CD4-positive, CD25-positive, alpha-beta regulatory T cell (primary cell): ENCODE results near the gene LY86. TPM values are rescaled to one million over a fixed set of nuclear protein-coding genes. Genes with fewer than 3 reads are reported as not detected.
"Not testable (repeated sequence)": the region's sequence is repeated elsewhere in the genome, so short reads cannot be mapped to it uniquely, and the experiment has no call there.

Experiments
- ATAC-seq, 2 donors: fragments of 150-1000 bp; cut with Tn5 transposase; one replicate each; pipeline ENCODE4 v1.10.0; 2021; ENCODE audit warnings: low read depth in 2 of 2, moderate number of reproducible peaks in 2 of 2, moderate library complexity in 1 of 2
- DNase-seq, 3 donors: peaks; one replicate each; pipeline versions ENCODE4 v3.0.0 to v3.0.0-alpha.2; 2012 to 2022; ENCODE audit warnings: mixed read lengths in 1 of 3
- H3K27ac ChIP-seq: one replicate; pipeline ENCODE4 v1.7.0; 2013; ENCODE audit warnings: mild to moderate bottlenecking, low read length; ENCODE audit not compliant: insufficient read depth, poor library complexity, severe bottlenecking
- H3K27me3 ChIP-seq: one replicate; pipeline ENCODE4 v1.7.0; 2013; ENCODE audit warnings: low read length; ENCODE audit not compliant: control insufficient read depth, insufficient read depth
- H3K36me3 ChIP-seq: one replicate; pipeline ENCODE4 v1.7.0; 2013; ENCODE audit warnings: mild to moderate bottlenecking, low read length, moderate library complexity; ENCODE audit not compliant: control insufficient read depth, insufficient read depth
- H3K4me1 ChIP-seq: 2 replicates; pipeline ENCODE4 v1.7.0; 2013; ENCODE audit warnings: mild to moderate bottlenecking, low read length; ENCODE audit not compliant: insufficient read depth, control insufficient read depth, poor library complexity, severe bottlenecking
- H3K4me3 ChIP-seq: one replicate; pipeline ENCODE4 v1.7.0; 2013; ENCODE audit warnings: low read depth, mild to moderate bottlenecking, low read length, moderate library complexity
- H3K9me3 ChIP-seq, 2 experiments: 1 replicate in 1 of 2; 2 replicates in 1 of 2; pipeline ENCODE4 v1.7.0; 2013; ENCODE audit warnings: low read length in 2 of 2, mild to moderate bottlenecking in 1 of 2, moderate library complexity in 1 of 2; ENCODE audit not compliant: control insufficient read depth in 2 of 2
- H3K27ac Mint-ChIP-seq, 3 donors: one replicate each; pipeline ENCODE4 v1.8.0; 2020 to 2022; ENCODE audit warnings: mild to moderate bottlenecking in 3 of 3, mixed read lengths in 3 of 3, moderate library complexity in 2 of 3
- H3K27me3 Mint-ChIP-seq: one replicate; pipeline ENCODE4 v1.8.0; 2022; ENCODE audit warnings: mild to moderate bottlenecking, mixed read lengths
- H3K36me3 Mint-ChIP-seq: one replicate; pipeline ENCODE4 v1.8.0; 2020; ENCODE audit warnings: mixed read lengths
- H3K4me1 Mint-ChIP-seq, 4 donors: one replicate each; pipeline ENCODE4 v1.8.0; 2020 to 2022; ENCODE audit warnings: mixed read lengths in 4 of 4, mild to moderate bottlenecking in 1 of 4
- H3K4me3 Mint-ChIP-seq, 4 donors: one replicate each; pipeline ENCODE4 v1.8.0; 2020 to 2022; ENCODE audit warnings: mild to moderate bottlenecking in 4 of 4, mixed read lengths in 4 of 4, moderate library complexity in 3 of 4
- H3K9me3 Mint-ChIP-seq, 7 donors: one replicate each; pipeline ENCODE4 v1.8.0; 2020 to 2022; ENCODE audit warnings: mixed read lengths in 7 of 7, mild to moderate bottlenecking in 3 of 7, moderate library complexity in 2 of 7
- polyA plus RNA-seq, 4 donors: library from polyadenylated mRNA; unstranded; fragments of 300-500 nt; fragmentation: Illumina TruSeq; gene quantifications; one replicate each; pipeline ENCODE4 v1.2.3, GENCODE V29; 2021
- total RNA-seq: library from RNA; stranded (reverse); gene quantifications from one replicate; pipeline ENCODE4 v1.2.3, GENCODE V29; 2022

LY86 gene
- total and polyA plus RNA-seq, 5 donors from 2014 or later: 0.31 to 3.1 (median 1.4) TPM; not detected in 1

GRCh38 chr6:6665555-6666243, 77.2 kb downstream of the LY86 start:
- H3K27me3 Mint-ChIP-seq: peaks cover 12% of the 10 kb centered on the region
- Histone ChIP-seq H3K9me3 (no peaks in the 10 kb centered on the region), H3K4me1 (no peaks in the 10 kb centered on the region), H3K27ac (no peak overlapping the region), H3K27me3 (no peaks in the 10 kb centered on the region), H3K36me3 (no peaks in the 10 kb centered on the region), H3K4me3 (no peak overlapping the region)
- peak overlapping the region in 2 of 3 donors; percentile 65 to 74 for H3K27ac Mint-ChIP-seq
- no peak for ATAC-seq
- H3K9me3 Mint-ChIP-seq: no peaks in the 10 kb centered on the region
- peaks cover 0 to 17% (median 7%) of the 10 kb centered on the region in 4 donors for H3K4me1 Mint-ChIP-seq
- no peaks in the 10 kb centered on the region for H3K36me3 Mint-ChIP-seq
- H3K4me3 Mint-ChIP-seq: peak overlapping the region in 1 of 4 donors; percentile 35
- DNase-seq: no peak

GRCh38 chr6:6670150-6670549, 81.6 kb downstream of the LY86 start:
- not testable (repeated sequence) for H3K27ac ChIP-seq, H3K36me3 ChIP-seq, H3K4me1 ChIP-seq, DNase-seq, H3K4me1 Mint-ChIP-seq, H3K9me3 Mint-ChIP-seq, H3K4me3 Mint-ChIP-seq, H3K9me3 ChIP-seq, H3K36me3 Mint-ChIP-seq, H3K4me3 ChIP-seq, H3K27me3 ChIP-seq, ATAC-seq
- Mint-ChIP-seq H3K27me3 (peaks cover 16% of the 10 kb centered on the region), H3K27ac (peak overlapping the region in 1 of 3 donors; percentile 4)

GRCh38 chr6:6674872-6675271, 86.4 kb downstream of the LY86 start:
- Histone ChIP-seq H3K9me3 (no peaks in the 10 kb centered on the region), H3K36me3 (no peaks in the 10 kb centered on the region), H3K27ac (no peak overlapping the region), H3K4me1 (peaks cover 4% of the 10 kb centered on the region), H3K4me3 (no peak overlapping the region), H3K27me3 (no peaks in the 10 kb centered on the region)
- no peak overlapping the region for H3K4me3 Mint-ChIP-seq
- H3K4me1 Mint-ChIP-seq: peaks cover 0 to 12% (median 7%) of the 10 kb centered on the region in 4 donors
- H3K36me3 Mint-ChIP-seq: no peaks in the 10 kb centered on the region
- H3K9me3 Mint-ChIP-seq: peaks cover 0 to 1% (median 0%) of the 10 kb centered on the region in 7 donors
- DNase-seq: no peak
- peaks cover 18% of the 10 kb centered on the region for H3K27me3 Mint-ChIP-seq
- H3K27ac Mint-ChIP-seq: peak overlapping the region in 2 of 3 donors; percentile 35 to 54
- no peak for ATAC-seq

- Histone ChIP-seq H3K4me3 (no peak overlapping the region), H3K9me3 (no peaks in the 10 kb centered on the region), H3K36me3 (no peaks in the 10 kb centered on the region), H3K27me3 (no peaks in the 10 kb centered on the region), H3K27ac (no peak overlapping the region), H3K4me1 (peaks cover 4% of the 10 kb centered on the region)
- ATAC-seq: peak; percentile 72 to 74
- no peaks in the 10 kb centered on the region for H3K9me3 Mint-ChIP-seq
- H3K4me1 Mint-ChIP-seq: peaks cover 0 to 15% (median 9%) of the 10 kb centered on the region in 4 donors
- peak; percentile 49 to 80 (median 72) for DNase-seq
- no peaks in the 10 kb centered on the region for H3K36me3 Mint-ChIP-seq
- peak overlapping the region in 2 of 3 donors; percentile 57 to 91 for H3K27ac Mint-ChIP-seq
- peak overlapping the region in 1 of 4 donors; percentile 68 for H3K4me3 Mint-ChIP-seq
- H3K27me3 Mint-ChIP-seq: peaks cover 14% of the 10 kb centered on the region
Observed at GRCh38 chr6:6676910-6677441, 88.5 kb downstream of the LY86 start.

- Mint-ChIP-seq H3K9me3 (no peaks in the 10 kb centered on the region), H3K4me1 (peaks cover 0 to 15% (median 9%) of the 10 kb centered on the region in 4 donors), H3K36me3 (no peaks in the 10 kb centered on the region), H3K4me3 (no peak overlapping the region), H3K27ac (no peak overlapping the region), H3K27me3 (peaks cover 14% of the 10 kb centered on the region)
- no peak for DNase-seq
- Histone ChIP-seq H3K36me3 (no peaks in the 10 kb centered on the region), H3K27me3 (no peaks in the 10 kb centered on the region), H3K9me3 (no peaks in the 10 kb centered on the region), H3K27ac (no peak overlapping the region), H3K4me1 (peaks cover 4% of the 10 kb centered on the region), H3K4me3 (no peak overlapping the region)
- no peak for ATAC-seq
Observed at GRCh38 chr6:6678185-6678671, 89.7 kb downstream of the LY86 start.

- DNase-seq: no peak
- ATAC-seq: no peak
- no peak overlapping the region for H3K4me3 Mint-ChIP-seq
- Histone ChIP-seq H3K4me1 (peaks cover 4% of the 10 kb centered on the region), H3K27me3 (no peaks in the 10 kb centered on the region), H3K36me3 (no peaks in the 10 kb centered on the region), H3K9me3 (no peaks in the 10 kb centered on the region), H3K27ac (no peak overlapping the region), H3K4me3 (no peak overlapping the region)
- no peaks in the 10 kb centered on the region for H3K9me3 Mint-ChIP-seq
- no peak overlapping the region for H3K27ac Mint-ChIP-seq
- no peaks in the 10 kb centered on the region for H3K36me3 Mint-ChIP-seq
- peaks cover 14% of the 10 kb centered on the region for H3K27me3 Mint-ChIP-seq
- H3K4me1 Mint-ChIP-seq: peaks cover 0 to 15% (median 9%) of the 10 kb centered on the region in 4 donors
Observed at GRCh38 chr6:6678811-6679210, 90.3 kb downstream of the LY86 start.

GRCh38 chr6:6679633-6680032, 91.1 kb downstream of the LY86 start:
- H3K27ac ChIP-seq: no peak overlapping the region
- Mint-ChIP-seq H3K4me3 (no peak overlapping the region), H3K27ac (no peak overlapping the region), H3K36me3 (no peaks in the 10 kb centered on the region), H3K27me3 (peaks cover 14% of the 10 kb centered on the region), H3K4me1 (peaks cover 0 to 19% (median 11%) of the 10 kb centered on the region in 4 donors), H3K9me3 (peaks cover 0 to 1% (median 0%) of the 10 kb centered on the region in 7 donors)
- H3K9me3 ChIP-seq: no peaks in the 10 kb centered on the region
- H3K4me3 ChIP-seq: no peak overlapping the region
- H3K27me3 ChIP-seq: no peaks in the 10 kb centered on the region
- no peaks in the 10 kb centered on the region for H3K36me3 ChIP-seq
- peaks cover 4% of the 10 kb centered on the region for H3K4me1 ChIP-seq
- ATAC-seq (no peak), DNase-seq (no peak)
